GM18907 (cell line): Measurements from ENCODE around the gene RASL10B.

Source experiments
- ATAC-seq: cut with Tn5 transposase; IDR thresholded peaks from one replicate; pipeline ENCODE4 v1.9.1; 2021; ENCODE audit warnings: mild to moderate bottlenecking, moderate library complexity; ENCODE audit not compliant: unreplicated experiment

Gene RASL10B

GRCh38 chr17:35763767-35764122 lies 32.3 kb downstream of the RASL10B start:
- no peak for ATAC-seq

DNA sequence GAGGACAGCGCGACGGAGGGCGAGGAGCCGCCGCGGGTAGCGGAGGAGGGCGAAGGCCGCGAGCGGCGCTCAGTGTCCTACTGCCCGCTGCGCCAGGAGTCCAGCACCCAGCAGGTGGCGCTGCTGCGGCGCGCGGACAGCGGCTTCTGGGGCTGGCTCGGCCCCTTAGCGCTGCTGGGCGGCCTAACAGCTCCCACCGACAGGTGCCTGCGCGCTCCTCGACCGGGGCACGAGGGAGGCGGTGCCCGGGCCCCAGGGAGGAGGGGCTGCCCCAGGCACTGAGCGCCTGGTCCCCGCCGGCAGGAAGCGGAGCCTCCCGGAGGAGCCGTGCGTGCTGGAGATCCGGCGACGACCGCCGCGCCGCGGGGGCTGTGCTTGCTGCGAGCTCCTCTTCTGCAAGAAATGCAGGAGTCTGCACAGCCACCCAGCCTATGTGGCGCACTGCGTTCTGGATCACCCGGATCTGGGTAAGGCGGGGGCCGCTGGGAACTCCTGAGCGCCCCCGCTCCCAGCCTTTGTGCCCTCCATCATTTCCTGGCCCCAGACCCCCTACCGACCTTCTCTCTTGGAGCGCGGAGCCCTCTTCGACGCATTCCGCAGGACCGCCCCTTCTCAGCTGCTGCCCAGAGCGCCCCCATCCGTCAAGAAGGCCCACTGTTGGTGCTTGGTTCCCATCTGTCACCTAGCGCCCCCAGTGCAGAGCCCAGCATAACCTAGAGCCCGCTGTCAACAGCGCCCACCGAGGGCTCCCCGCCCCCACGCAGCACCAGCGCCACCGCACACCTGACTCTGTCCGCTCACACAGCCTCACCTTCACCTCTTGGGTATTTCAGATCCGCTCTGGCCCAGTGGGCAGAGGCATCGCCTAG lies 32.9 kb downstream of the RASL10B start:
- ATAC-seq, result peak; percentile 87

- ATAC-seq, result no peak
Measured at GRCh38 chr17:35765086-35765710, 33.8 kb downstream of the RASL10B start.

- ATAC-seq, result no peak
Measured at GRCh38 chr17:35765756-35766488, 34.5 kb downstream of the RASL10B start.

- no peak for ATAC-seq
Measured at GRCh38 chr17:35766489-35766877, 35.0 kb downstream of the RASL10B start.

- ATAC-seq, result no peak
Measured at GRCh38 chr17:35766903-35767510, 35.6 kb downstream of the RASL10B start.

- no peak for ATAC-seq
Measured at GRCh38 chr17:35768797-35769196, 37.4 kb downstream of the RASL10B start.

GRCh38 chr17:35769895-35770486 lies 38.6 kb downstream of the RASL10B start:
- no peak for ATAC-seq

DNA sequence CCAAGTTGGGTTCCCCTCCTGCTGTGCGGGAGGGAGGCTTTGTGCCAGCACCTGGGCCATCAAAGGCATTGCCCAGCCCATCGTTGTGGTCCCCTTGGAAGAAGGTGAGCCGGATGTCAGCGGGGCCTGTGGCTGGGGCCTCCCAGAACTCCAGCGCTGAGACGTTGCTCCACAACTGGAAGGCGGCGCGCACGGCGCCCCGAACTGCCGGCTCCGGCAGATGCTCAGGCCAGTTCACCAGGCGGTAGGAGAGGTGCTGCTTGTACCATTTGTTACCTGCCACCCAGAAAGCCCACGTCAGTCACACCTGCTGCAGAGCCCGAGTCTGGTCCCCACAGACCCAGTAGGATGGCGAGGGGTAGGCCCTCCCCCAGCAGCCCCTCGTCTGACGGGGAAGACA lies 41.7 kb downstream of the RASL10B start:
- no peak for ATAC-seq

GRCh38 chr17:35773679-35774425 lies 42.4 kb downstream of the RASL10B start:
- ATAC-seq, result no peak

DNA sequence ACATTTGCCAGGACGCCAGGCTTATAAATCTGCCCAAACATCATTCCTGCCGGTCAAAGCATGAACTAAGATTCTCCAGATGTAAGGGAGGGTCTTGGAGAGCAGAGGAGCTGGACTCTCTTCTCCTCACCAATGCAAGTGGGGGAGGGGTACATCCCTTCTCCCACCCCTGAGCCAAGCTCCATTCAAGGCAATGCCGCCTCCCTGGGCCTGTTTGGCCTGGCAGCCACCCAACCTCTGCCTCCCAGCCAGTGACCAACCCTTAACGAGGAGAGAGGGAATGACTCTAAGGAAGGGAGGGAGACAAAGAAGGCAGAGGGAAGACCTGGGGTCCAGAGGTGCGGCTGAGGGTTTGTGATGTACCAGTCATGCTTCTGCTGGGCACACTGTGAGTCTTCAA lies 43.1 kb downstream of the RASL10B start:
- no peak for ATAC-seq

DNA sequence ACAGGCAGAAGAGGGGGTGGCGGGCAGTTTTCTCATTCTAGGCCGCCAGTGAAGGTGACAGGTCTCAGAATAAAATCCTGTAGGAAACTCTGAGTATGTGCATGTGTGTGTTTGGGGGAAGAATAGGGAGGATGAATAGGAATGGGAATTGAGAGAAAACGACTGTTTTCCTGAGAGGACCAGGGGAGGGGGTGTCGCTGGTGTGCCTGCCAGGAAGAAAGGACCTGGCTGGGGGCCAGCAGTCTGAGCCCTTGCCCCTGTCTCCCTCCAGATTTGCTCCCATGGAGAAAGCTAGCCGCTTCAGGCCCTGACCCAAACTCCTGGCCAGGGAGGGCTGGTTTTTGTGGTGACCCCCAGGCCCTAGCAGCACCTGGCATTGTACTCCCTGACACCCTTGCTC lies 43.6 kb downstream of the RASL10B start:
- ATAC-seq, result no peak

- ATAC-seq, result no peak
Measured at GRCh38 chr17:35775583-35775982, 44.1 kb downstream of the RASL10B start.

GRCh38 chr17:35778641-35779196 lies 47.3 kb downstream of the RASL10B start:
- no peak for ATAC-seq

DNA sequence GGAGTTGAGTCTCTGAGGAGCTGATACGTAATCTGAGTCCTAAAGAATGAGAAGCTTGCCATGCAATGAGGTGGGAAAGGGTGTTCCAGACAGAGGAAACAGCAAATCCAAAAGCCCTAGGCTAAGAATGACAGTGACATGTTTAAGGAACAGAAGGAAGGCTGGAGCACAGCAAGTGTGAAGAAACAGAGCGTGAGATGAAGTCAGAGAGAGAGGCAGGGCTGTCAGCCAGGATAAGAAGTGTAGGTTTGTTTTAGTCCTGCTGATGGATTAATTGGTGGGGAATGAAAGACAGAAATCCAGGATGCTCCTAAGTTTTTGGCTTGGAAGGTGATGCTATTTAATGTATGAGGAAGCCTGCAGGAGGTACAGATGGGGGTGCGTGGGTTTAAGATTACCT lies 49.5 kb downstream of the RASL10B start:
- no peak for ATAC-seq

GRCh38 chr17:35784895-35785294 lies 53.5 kb downstream of the RASL10B start:
- no peak for ATAC-seq

DNA sequence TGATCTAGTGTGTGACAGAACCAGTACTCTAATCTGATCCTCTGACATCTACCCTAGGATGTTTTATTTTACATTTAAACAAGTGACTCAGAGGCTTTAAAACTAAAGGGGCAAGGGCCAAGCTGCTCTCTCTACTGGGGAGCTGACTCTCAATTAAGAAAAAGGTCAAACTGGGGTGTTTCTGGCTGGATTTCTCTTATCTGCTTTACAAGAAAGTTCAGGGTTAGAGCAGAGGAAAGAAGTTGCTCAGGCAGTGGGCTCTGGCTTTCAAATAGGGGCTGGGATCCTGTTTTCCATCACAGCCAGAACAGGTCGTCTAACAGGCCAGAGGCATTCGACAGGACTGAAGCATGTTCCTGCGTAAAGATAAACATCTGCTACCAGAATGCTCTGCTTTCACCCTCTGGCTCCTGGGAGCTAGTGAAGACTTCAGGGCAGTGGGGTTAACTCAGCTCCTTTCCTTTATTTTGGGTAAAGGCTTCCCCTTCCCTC lies 55.5 kb downstream of the RASL10B start:
- ATAC-seq, result no peak

- ATAC-seq, result no peak
Measured at GRCh38 chr17:35788477-35789368, 57.3 kb downstream of the RASL10B start.

DNA sequence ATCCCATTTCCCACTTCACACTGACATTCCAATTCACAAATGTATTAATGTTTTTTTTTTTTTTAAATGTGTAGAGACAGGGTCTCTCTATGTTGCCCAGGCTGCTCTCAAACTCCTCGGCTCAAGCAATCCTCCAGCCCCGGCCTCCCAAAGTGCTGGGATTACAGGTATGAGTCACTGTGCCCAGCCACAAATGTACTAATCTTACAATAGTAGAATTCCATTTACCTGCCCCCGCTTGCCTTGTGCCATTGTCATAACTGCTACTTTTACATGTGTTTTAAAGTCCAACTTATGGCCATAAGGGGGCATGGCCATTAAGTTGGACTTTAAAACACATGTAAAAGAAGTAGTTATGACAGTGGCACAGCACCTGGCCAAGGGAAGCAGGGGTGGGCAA lies 59.4 kb downstream of the RASL10B start:
- ATAC-seq, result no peak
